ENCODE data around the gene BTBD1. TPM values are rescaled to one million over a fixed set of nuclear protein-coding genes. Genes with fewer than 3 reads are reported as not detected.
"Not testable (repeated sequence)": the region's sequence is repeated elsewhere in the genome, so short reads cannot be mapped to it uniquely, and the experiment has no call there.

The BTBD1 gene
- polyA plus RNA-seq, 4 donors = 30.1 to 66.5 (median 35.2) TPM

GRCh38 chr15:83011271-83012075 lies 55.6 kb downstream of the BTBD1 start, which contains the start of gene C15orf40:
Gene C15orf40, minus strand, starts transcription at chr15:83011639. Its CDS starts 32 bp downstream, at chr15:83011607.
- Histone ChIP-seq H3K4me3 (ENCODE audit: low read depth in 1 of 3, low read length in 3 of 3) (peak within 1 kb of the TSS; percentile 80 to 94 (median 93)), H3K9me3 (ENCODE audit: control insufficient read depth in 2 of 2, insufficient read depth in 1 of 2, low read depth in 1 of 2, low read length in 1 of 2) (no peaks in the 10 kb centered on the region), H3K4me1 (ENCODE audit: control insufficient read depth in 3 of 3, insufficient read depth in 2 of 3, low read depth in 1 of 3, low read length in 2 of 3) (peaks cover 6 to 23% (median 15%) of the 10 kb centered on the region in 3 donors), H3K36me3 (ENCODE audit: control insufficient read depth in 3 of 3, insufficient read depth in 2 of 3, low read depth in 1 of 3, low read length in 3 of 3) (peaks cover 6 to 22% (median 11%) of the 10 kb centered on the region in 3 donors), H3K27ac (ENCODE audit: low read depth in 1 of 3, low read length in 2 of 3) (peak within 1 kb of the TSS; percentile 53 to 86 (median 84)), H3K27me3 (ENCODE audit: control insufficient read depth in 3 of 3, insufficient read depth in 3 of 3, low read length in 3 of 3) (no peaks in the 10 kb centered on the region)
- DNase-seq = peak; percentile 93 to 96
- no peak for FAIRE-seq
- WGBS, 3 donors = 1% methylated on average over 58 to 64 of the region's 64 CpGs

GRCh38 chr15:83010709-83011270 lies 56.3 kb downstream of the BTBD1 start:
- H3K4me3 ChIP-seq (ENCODE audit: low read depth in 1 of 3, low read length in 3 of 3) = peak overlapping the region; percentile 80 to 94 (median 93)
- no peaks in the 10 kb centered on the region for H3K9me3 ChIP-seq (ENCODE audit: control insufficient read depth in 2 of 2, insufficient read depth in 1 of 2, low read depth in 1 of 2, low read length in 1 of 2)
- FAIRE-seq (no peak), DNase-seq (peak; percentile 82 to 91)
- H3K4me1 ChIP-seq (ENCODE audit: control insufficient read depth in 3 of 3, insufficient read depth in 2 of 3, low read depth in 1 of 3, low read length in 2 of 3) = peaks cover 6 to 23% (median 15%) of the 10 kb centered on the region in 3 donors
- 6 to 7% (median 7%) methylated on average over 14 to 15 of the region's 15 CpGs for WGBS, 3 donors
- H3K27ac ChIP-seq (ENCODE audit: low read depth in 1 of 3, low read length in 2 of 3) = peak overlapping the region; percentile 53 to 86 (median 84)
- no peaks in the 10 kb centered on the region for H3K27me3 ChIP-seq (ENCODE audit: control insufficient read depth in 3 of 3, insufficient read depth in 3 of 3, low read length in 3 of 3)
- peaks cover 6 to 20% (median 11%) of the 10 kb centered on the region in 3 donors for H3K36me3 ChIP-seq (ENCODE audit: control insufficient read depth in 3 of 3, insufficient read depth in 2 of 3, low read depth in 1 of 3, low read length in 3 of 3)

GRCh38 chr15:83000672-83001031 lies 66.4 kb downstream of the BTBD1 start:
- FAIRE-seq; DNase-seq; H3K36me3 ChIP-seq (ENCODE audit: control insufficient read depth in 3 of 3, insufficient read depth in 2 of 3, low read depth in 1 of 3, low read length in 3 of 3); H3K9me3 ChIP-seq (ENCODE audit: control insufficient read depth in 2 of 2, insufficient read depth in 1 of 2, low read depth in 1 of 2, low read length in 1 of 2); H3K4me1 ChIP-seq (ENCODE audit: control insufficient read depth in 3 of 3, insufficient read depth in 2 of 3, low read depth in 1 of 3, low read length in 2 of 3); H3K27me3 ChIP-seq (ENCODE audit: control insufficient read depth in 3 of 3, insufficient read depth in 3 of 3, low read length in 3 of 3); H3K27ac ChIP-seq (ENCODE audit: low read depth in 1 of 3, low read length in 2 of 3); H3K4me3 ChIP-seq (ENCODE audit: low read depth in 1 of 3, low read length in 3 of 3): not testable (repeated sequence)
- WGBS, 3 donors = 93 to 96% (median 95%) methylated on average over 3 of the region's 3 CpGs

GRCh38 chr15:82999905-83000671 lies 67.0 kb downstream of the BTBD1 start:
- no peak overlapping the region for H3K27ac ChIP-seq (ENCODE audit: low read depth in 1 of 3, low read length in 2 of 3)
- peak; percentile 54 to 60 for DNase-seq
- peaks cover 0 to 3% (median 3%) of the 10 kb centered on the region in 3 donors for H3K36me3 ChIP-seq (ENCODE audit: control insufficient read depth in 3 of 3, insufficient read depth in 2 of 3, low read depth in 1 of 3, low read length in 3 of 3)
- no peaks in the 10 kb centered on the region for H3K27me3 ChIP-seq (ENCODE audit: control insufficient read depth in 3 of 3, insufficient read depth in 3 of 3, low read length in 3 of 3)
- H3K9me3 ChIP-seq (ENCODE audit: control insufficient read depth in 2 of 2, insufficient read depth in 1 of 2, low read depth in 1 of 2, low read length in 1 of 2) = no peaks in the 10 kb centered on the region
- FAIRE-seq = no peak
- H3K4me1 ChIP-seq (ENCODE audit: control insufficient read depth in 3 of 3, insufficient read depth in 2 of 3, low read depth in 1 of 3, low read length in 2 of 3) = peaks cover 0 to 3% (median 0%) of the 10 kb centered on the region in 3 donors
- 3 to 17% (median 5%) methylated on average over 6 of the region's 6 CpGs for whole genome bisulfite sequencing, 3 donors
- peak overlapping the region in 1 of 3 donors; percentile 13 for H3K4me3 ChIP-seq (ENCODE audit: low read depth in 1 of 3, low read length in 3 of 3)

GRCh38 chr15:82999426-82999825 lies 67.6 kb downstream of the BTBD1 start:
- FAIRE-seq = no peak
- DNase-seq = no peak
- WGBS, 3 donors = 87 to 92% (median 91%) methylated on average over 6 of the region's 6 CpGs
- Histone ChIP-seq H3K9me3 (ENCODE audit: control insufficient read depth in 2 of 2, insufficient read depth in 1 of 2, low read depth in 1 of 2, low read length in 1 of 2) (no peaks in the 10 kb centered on the region), H3K27me3 (ENCODE audit: control insufficient read depth in 3 of 3, insufficient read depth in 3 of 3, low read length in 3 of 3) (no peaks in the 10 kb centered on the region), H3K4me3 (ENCODE audit: low read depth in 1 of 3, low read length in 3 of 3) (no peak overlapping the region), H3K27ac (ENCODE audit: low read depth in 1 of 3, low read length in 2 of 3) (no peak overlapping the region), H3K36me3 (ENCODE audit: control insufficient read depth in 3 of 3, insufficient read depth in 2 of 3, low read depth in 1 of 3, low read length in 3 of 3) (peaks cover 0 to 3% (median 2%) of the 10 kb centered on the region in 3 donors), H3K4me1 (ENCODE audit: control insufficient read depth in 3 of 3, insufficient read depth in 2 of 3, low read depth in 1 of 3, low read length in 2 of 3) (peaks cover 0 to 3% (median 0%) of the 10 kb centered on the region in 3 donors)

- Histone ChIP-seq H3K27me3 (ENCODE audit: control insufficient read depth in 3 of 3, insufficient read depth in 3 of 3, low read length in 3 of 3) (no peaks in the 10 kb centered on the region), H3K9me3 (ENCODE audit: control insufficient read depth in 2 of 2, insufficient read depth in 1 of 2, low read depth in 1 of 2, low read length in 1 of 2) (no peaks in the 10 kb centered on the region), H3K4me3 (ENCODE audit: low read depth in 1 of 3, low read length in 3 of 3) (no peak overlapping the region), H3K36me3 (ENCODE audit: control insufficient read depth in 3 of 3, insufficient read depth in 2 of 3, low read depth in 1 of 3, low read length in 3 of 3) (no peaks in the 10 kb centered on the region), H3K27ac (ENCODE audit: low read depth in 1 of 3, low read length in 2 of 3) (no peak overlapping the region), H3K4me1 (ENCODE audit: control insufficient read depth in 3 of 3, insufficient read depth in 2 of 3, low read depth in 1 of 3, low read length in 2 of 3) (peaks cover 0 to 3% (median 0%) of the 10 kb centered on the region in 3 donors)
- 63 to 74% (median 72%) methylated on average over 3 of the region's 3 CpGs for WGBS, 3 donors
- FAIRE-seq (no peak), DNase-seq (no peak)
Observed at GRCh38 chr15:82995938-82996337, 71.1 kb downstream of the BTBD1 start.

- no peak overlapping the region for H3K27ac ChIP-seq (ENCODE audit: low read depth in 1 of 3, low read length in 2 of 3)
- FAIRE-seq (no peak), DNase-seq (no peak)
- no peaks in the 10 kb centered on the region for H3K36me3 ChIP-seq (ENCODE audit: control insufficient read depth in 3 of 3, insufficient read depth in 2 of 3, low read depth in 1 of 3, low read length in 3 of 3)
- H3K4me1 ChIP-seq (ENCODE audit: control insufficient read depth in 3 of 3, insufficient read depth in 2 of 3, low read depth in 1 of 3, low read length in 2 of 3) = peaks cover 0 to 2% (median 0%) of the 10 kb centered on the region in 3 donors
- 79 to 94% (median 90%) methylated on average over 2 of the region's 2 CpGs for WGBS, 3 donors
- H3K4me3 ChIP-seq (ENCODE audit: low read depth in 1 of 3, low read length in 3 of 3) = no peak overlapping the region
- H3K27me3 ChIP-seq (ENCODE audit: control insufficient read depth in 3 of 3, insufficient read depth in 3 of 3, low read length in 3 of 3) = no peaks in the 10 kb centered on the region
- H3K9me3 ChIP-seq (ENCODE audit: control insufficient read depth in 2 of 2, insufficient read depth in 1 of 2, low read depth in 1 of 2, low read length in 1 of 2) = no peaks in the 10 kb centered on the region
Observed at GRCh38 chr15:82995076-82995475, 72.0 kb downstream of the BTBD1 start.

- H3K27me3 ChIP-seq (ENCODE audit: control insufficient read depth in 3 of 3, insufficient read depth in 3 of 3, low read length in 3 of 3) = no peaks in the 10 kb centered on the region
- peaks cover 0 to under 1% (median 0%) of the 10 kb centered on the region in 3 donors for H3K36me3 ChIP-seq (ENCODE audit: control insufficient read depth in 3 of 3, insufficient read depth in 2 of 3, low read depth in 1 of 3, low read length in 3 of 3)
- H3K27ac ChIP-seq (ENCODE audit: low read depth in 1 of 3, low read length in 2 of 3) = no peak overlapping the region
- 66 to 74% (median 67%) methylated on average over 4 of the region's 4 CpGs for WGBS, 3 donors
- DNase-seq = no peak
- H3K4me3 ChIP-seq (ENCODE audit: low read depth in 1 of 3, low read length in 3 of 3) = no peak overlapping the region
- H3K4me1 ChIP-seq (ENCODE audit: control insufficient read depth in 3 of 3, insufficient read depth in 2 of 3, low read depth in 1 of 3, low read length in 2 of 3) = no peaks in the 10 kb centered on the region
- H3K9me3 ChIP-seq (ENCODE audit: control insufficient read depth in 2 of 2, insufficient read depth in 1 of 2, low read depth in 1 of 2, low read length in 1 of 2) = no peaks in the 10 kb centered on the region
- no peak for FAIRE-seq
Observed at GRCh38 chr15:82993144-82993543, 73.9 kb downstream of the BTBD1 start.

Measured in small intestine (tissue), 7 donors.